ENCODE results near the gene NLRC5.
"Not testable (repeated sequence)": the region's sequence is repeated elsewhere in the genome, so short reads cannot be mapped to it uniquely, and the experiment has no call there.

Gene NLRC5

GRCh38 chr16:56983211-56983751 lies 6.1 kb upstream of the NLRC5 start:
- TF ChIP-seq POLR2A (IDR thresholded peaks at IDR 0.05; ENCODE audit: extremely low read depth, insufficient read length) (no peak), CTCF (IDR thresholded peaks at IDR 0.05; ENCODE audit: low read depth, low read length) (no peak), MYC (IDR thresholded peaks at IDR 0.05; ENCODE audit: low read depth, low read length) (no peak), MAX (IDR thresholded peaks at IDR 0.05; ENCODE audit: low read depth, low read length) (no peak)
- no peak for DNase-seq (ENCODE audit: low read depth)
- H3K4me3 ChIP-seq (ENCODE audit: low read depth, low read length), result no peak overlapping the region

GRCh38 chr16:56984639-56985038 lies 4.7 kb upstream of the NLRC5 start:
- no peak overlapping the region for H3K4me3 ChIP-seq (ENCODE audit: low read depth, low read length)
- DNase-seq (ENCODE audit: low read depth), result no peak
- TF ChIP-seq POLR2A (IDR thresholded peaks at IDR 0.05; ENCODE audit: extremely low read depth, insufficient read length) (no peak), CTCF (IDR thresholded peaks at IDR 0.05; ENCODE audit: low read depth, low read length) (no peak), MAX (IDR thresholded peaks at IDR 0.05; ENCODE audit: low read depth, low read length) (no peak), MYC (IDR thresholded peaks at IDR 0.05; ENCODE audit: low read depth, low read length) (no peak)

- TF ChIP-seq CTCF (IDR thresholded peaks at IDR 0.05; ENCODE audit: low read depth, low read length) (no peak), POLR2A (IDR thresholded peaks at IDR 0.05; ENCODE audit: extremely low read depth, insufficient read length) (no peak), MAX (IDR thresholded peaks at IDR 0.05; ENCODE audit: low read depth, low read length) (no peak), MYC (IDR thresholded peaks at IDR 0.05; ENCODE audit: low read depth, low read length) (no peak; the same call in 1 of the 2 replicates)
- no peak overlapping the region for H3K4me3 ChIP-seq (ENCODE audit: low read depth, low read length)
- DNase-seq (ENCODE audit: low read depth), result peak; percentile 84
Observed at GRCh38 chr16:56985288-56985961, 3.9 kb upstream of the NLRC5 start.

GRCh38 chr16:56985962-56986360 lies 3.4 kb upstream of the NLRC5 start:
- no peak for DNase-seq (ENCODE audit: low read depth)
- H3K4me3 ChIP-seq (ENCODE audit: low read depth, low read length), result no peak overlapping the region
- TF ChIP-seq MAX (IDR thresholded peaks at IDR 0.05; ENCODE audit: low read depth, low read length) (no peak), CTCF (IDR thresholded peaks at IDR 0.05; ENCODE audit: low read depth, low read length) (no peak), MYC (IDR thresholded peaks at IDR 0.05; ENCODE audit: low read depth, low read length) (no peak), POLR2A (IDR thresholded peaks at IDR 0.05; ENCODE audit: extremely low read depth, insufficient read length) (no peak)

- no peak for TF ChIP-seq MYC (IDR thresholded peaks at IDR 0.05; ENCODE audit: low read depth, low read length)
- no peak for TF ChIP-seq MAX (IDR thresholded peaks at IDR 0.05; ENCODE audit: low read depth, low read length)
- DNase-seq (ENCODE audit: low read depth), result no peak
- H3K4me3 ChIP-seq (ENCODE audit: low read depth, low read length), result no peak overlapping the region
Observed at GRCh38 chr16:56986361-56986760, 3.0 kb upstream of the NLRC5 start.

GRCh38 chr16:56986908-56987307 lies 2.4 kb upstream of the NLRC5 start:
- not testable (repeated sequence) for DNase-seq (ENCODE audit: low read depth); H3K4me3 ChIP-seq (ENCODE audit: low read depth, low read length)

All from NB4 (cell line).